HT-29 (cell line): ENCODE results near the gene NOD1. TPM values are rescaled to one million over a fixed set of nuclear protein-coding genes. Genes with fewer than 3 reads are reported as not detected.

ENCODE experiments used
- DNase-seq: peaks from one replicate; pipeline ENCODE4 v3.0.0-alpha.2; 2015; ENCODE audit warnings: low spot score
- total RNA-seq: library from RNA; depleted of rRNA; stranded (reverse); fragments of >200 nt; shearing (Covaris generic); gene quantifications from 2 replicates; pipeline ENCODE4 v1.2.3, GENCODE V29; 2014

NOD1 gene
- total RNA-seq, 1 experiment from 2014 or later, result 6.2 TPM

- DNase-seq, result no peak
These were observed 28.2 kb downstream of the NOD1 start for GRCh38 chr7:30450240-30450982.

GRCh38 chr7:30448461-30449189 lies 30.0 kb downstream of the NOD1 start:
- no peak for DNase-seq

DNA sequence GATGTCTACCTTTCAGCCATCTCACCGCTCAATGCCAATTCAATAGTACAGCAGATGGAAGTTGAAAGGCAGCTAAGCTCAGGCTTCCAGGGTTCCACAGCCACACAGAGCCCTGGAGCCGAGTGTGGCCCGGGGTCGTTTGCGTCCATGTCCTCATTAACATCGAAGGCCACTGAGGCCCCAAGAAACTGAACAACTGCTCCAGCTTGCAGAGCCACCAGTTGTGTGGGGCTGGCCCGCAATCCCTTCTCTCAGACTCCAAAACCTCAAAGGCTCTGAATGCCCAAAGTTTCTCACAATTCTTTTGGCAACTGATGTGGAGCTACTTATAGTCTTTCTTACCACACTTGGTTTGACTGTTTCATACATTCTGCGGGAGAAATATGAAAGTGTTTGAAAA lies 31.1 kb downstream of the NOD1 start:
- no peak for DNase-seq

GRCh38 chr7:30446266-30446665 lies 32.3 kb downstream of the NOD1 start:
- no peak for DNase-seq

GRCh38 chr7:30445770-30446169 lies 32.8 kb downstream of the NOD1 start:
- DNase-seq, result no peak

- no peak for DNase-seq
These were observed 40.6 kb downstream of the NOD1 start for GRCh38 chr7:30437823-30438574.

DNA sequence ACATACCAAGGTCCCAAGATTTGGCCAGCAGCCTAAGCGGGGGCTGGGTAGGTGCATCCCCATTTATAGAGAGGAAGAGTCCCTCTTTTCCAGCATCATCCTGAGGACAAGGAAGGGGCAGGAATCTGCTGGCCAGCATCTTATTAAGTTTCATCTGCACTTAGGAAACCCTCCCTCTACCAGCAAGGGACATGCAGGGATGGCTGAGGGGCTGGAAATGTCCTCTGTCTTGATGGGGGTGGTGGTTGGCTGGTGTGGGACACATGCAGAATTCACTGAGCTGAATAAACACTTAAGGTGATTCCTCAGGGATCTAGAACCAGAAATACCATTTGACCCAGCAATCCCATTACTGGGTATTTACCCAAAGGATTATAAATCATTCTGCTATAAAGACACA lies 42.1 kb downstream of the NOD1 start:
- DNase-seq, result no peak

DNA sequence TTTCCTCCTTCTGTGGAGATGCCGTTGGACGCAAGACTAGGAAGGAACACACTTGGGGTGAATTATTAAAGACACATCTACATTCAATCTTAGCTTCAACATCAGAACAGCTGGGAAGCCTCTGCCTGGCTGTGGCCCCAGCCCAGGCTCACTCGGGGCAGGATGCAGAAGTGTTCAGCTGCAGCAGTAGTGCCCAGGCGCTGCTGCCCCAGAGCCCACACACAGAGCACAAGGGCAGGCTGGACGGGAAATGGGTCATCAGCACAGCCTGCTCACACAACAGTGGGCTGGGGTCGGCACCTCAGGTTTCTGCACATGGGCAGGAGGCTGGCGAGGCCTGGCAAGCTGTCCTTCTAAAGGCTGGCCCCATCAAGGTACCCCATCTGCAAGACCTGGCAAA lies 42.5 kb downstream of the NOD1 start:
- no peak for DNase-seq

GRCh38 chr7:30434140-30434799 lies 44.3 kb downstream of the NOD1 start:
- no peak for DNase-seq

DNA sequence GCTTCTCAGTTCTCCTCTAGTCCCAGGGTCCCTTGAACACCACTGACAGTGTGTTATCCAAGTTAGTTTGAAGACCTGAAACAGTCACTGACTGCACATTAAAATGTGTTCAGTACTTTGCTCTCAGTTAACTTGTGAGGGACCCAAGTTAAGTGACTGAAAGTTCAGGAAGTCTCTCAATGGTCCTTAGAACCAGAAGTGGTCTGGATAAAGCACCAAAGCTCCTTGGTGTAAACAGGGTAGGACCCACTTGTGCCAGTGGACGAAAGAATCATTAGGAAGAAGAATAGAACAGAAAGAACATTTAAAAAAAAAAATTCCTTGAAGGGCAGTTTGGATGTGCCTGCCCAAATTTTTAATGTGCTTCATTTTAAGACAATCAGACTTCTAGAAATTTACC lies 45.1 kb downstream of the NOD1 start:
- DNase-seq, result no peak

- no peak for DNase-seq
These were observed 45.5 kb downstream of the NOD1 start for GRCh38 chr7:30433082-30433481.

DNA sequence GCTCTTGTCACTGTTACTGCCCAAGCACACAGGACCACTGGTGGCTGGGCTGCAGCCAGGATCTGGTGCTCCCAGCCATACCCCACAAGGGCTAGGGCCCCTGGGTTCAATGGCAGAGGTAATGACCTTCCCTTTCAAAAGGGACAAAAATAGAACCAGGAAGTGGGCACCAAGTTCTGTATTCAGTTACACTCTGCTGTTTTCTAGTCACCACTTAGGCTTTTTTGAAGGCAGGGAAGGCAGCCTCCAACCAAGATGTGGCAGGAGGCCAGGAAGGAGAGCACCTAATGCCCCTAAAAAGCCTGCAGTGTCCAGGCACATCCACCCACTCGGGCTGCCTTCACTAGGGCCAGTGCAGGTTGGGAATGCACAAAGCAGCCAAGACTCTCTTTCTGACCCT lies 47.8 kb downstream of the NOD1 start:
- no peak for DNase-seq

DNA sequence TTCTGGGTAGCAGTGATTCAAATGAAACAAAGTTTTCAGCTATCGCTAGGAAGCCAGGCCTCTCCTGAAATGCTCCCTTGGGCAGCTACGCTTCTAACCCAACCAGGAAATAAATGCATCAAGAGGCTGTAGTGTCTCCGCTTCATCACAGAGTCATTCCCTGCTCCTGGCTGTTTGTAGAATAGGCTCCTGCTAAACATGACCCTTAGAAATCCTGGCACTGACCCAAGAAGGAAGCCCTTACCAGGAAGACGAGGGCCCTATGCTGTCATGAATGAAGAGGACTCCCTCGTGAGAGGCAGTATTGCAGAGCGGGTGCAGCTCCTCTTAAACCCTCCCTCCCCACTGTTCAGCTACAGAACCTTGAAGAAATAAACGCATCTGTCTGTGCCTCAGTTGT lies 48.3 kb downstream of the NOD1 start:
- DNase-seq, result peak; percentile 95

- DNase-seq, result no peak
These were observed 49.4 kb downstream of the NOD1 start for GRCh38 chr7:30429156-30429530.

DNA sequence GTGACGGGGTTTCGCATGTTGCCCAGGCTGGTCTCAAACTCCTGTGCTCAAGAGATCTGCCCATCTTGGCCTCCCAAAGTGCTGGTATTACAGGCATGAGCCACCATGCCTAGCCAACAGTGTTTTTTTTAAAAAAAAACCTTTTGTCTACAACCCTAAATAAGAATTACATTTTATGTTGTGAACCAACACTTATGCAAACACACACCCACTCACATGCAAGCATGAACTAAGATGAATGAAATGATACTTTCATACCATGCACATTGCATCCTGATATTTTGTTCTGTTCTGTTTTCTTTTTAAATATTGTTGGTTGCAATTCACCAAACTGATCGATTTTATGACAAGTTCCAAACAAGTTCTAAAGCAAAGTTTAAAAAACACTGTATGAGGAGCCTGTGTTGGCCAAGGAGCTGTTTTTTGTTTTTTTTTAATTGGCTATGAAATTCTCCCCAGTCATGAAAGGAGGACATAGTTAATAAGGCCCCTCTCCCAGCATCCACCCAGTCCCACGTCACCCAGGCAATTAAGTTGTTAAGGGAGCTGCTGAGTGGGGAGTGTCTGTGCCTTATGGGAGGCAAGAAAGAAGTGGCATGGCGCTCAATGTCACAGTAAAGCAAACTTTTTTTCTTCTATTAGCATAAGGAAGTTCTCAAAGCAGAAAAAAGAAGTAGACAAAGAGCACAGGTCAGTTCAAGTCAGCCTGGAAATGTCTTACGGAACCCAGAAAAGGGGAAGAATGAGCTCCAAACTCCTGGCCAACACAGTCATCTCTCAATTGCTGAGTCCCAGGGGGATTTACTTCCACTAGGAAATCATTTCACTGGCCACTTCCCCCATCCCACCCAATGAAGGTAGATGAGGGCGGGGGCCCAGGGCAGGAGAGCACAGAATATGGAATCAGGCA lies 50.1 kb downstream of the NOD1 start:
- no peak for DNase-seq

DNA sequence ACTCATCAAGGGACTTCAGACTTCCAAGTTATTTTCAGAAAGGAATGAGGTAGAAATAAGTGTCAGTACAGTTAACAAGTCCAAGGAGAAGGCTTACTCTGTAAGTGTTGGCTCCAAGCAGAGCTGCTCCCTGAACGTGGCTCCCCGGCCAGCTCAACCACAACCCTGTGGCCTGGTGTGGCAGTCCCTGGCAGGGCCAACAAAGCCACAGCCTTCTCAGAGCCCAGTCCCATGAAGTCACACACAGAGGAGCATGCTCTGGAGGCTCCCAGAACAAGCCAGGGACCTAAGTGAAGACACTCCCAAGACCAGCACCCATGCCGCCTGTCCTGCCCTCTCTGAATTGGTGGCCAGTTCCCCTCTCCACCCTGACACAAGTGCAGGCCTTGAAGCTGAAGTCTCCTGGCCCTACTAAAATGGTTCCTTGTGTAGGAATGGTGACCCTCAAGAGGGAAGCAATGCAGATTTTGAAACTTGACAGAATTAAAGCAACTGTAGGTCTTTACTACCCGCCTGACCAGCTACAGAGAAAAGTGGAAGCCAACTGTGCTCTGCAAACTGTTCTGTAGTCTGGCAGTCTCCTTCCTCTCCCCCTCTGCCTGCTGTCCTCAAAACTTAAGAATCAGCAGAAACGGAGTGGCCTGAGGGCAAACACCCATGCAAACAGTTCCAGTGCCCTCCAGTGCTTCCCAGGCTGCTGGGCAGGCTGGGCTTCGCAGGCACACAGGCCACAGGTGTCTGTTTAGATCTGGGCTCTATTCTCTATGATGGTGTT lies 51.1 kb downstream of the NOD1 start:
- DNase-seq, result no peak

GRCh38 chr7:30424506-30424905 lies 54.1 kb downstream of the NOD1 start:
- DNase-seq, result no peak

DNA sequence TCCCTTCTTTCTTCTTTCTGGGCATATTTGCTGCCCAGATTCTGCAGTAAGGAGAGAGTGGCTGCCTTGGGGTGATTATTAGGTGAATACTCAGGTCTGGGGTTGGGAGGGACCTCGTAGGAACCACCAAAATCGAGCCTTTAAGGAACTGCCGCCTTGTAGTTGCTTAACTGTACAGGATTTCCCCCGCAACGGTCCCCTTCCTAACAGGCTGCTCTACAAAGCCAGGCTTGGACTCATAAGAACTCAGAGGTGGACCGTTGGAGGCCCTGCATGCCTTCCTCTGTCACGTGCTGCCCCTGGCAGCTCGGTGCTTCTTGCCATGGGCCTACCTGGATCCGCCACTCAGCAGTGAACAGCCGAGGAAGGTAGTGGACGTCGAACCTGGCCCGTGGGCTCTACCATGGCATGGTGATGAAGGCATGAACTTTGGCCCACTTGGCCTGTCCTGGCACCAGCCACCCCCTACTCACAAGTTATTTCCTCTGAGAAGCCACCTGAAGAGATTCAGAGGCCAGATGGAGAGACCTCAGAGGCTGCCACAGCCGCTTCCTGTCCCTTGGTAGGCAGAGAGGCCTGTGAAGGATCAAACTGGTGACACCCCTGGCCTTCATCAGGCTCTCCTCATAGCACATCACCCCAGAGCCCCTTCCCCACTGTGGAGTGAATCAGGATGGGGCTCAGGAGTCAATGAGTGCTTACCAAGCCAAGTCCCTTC lies 54.6 kb downstream of the NOD1 start:
- no peak for DNase-seq

GRCh38 chr7:30422922-30423321 lies 55.7 kb downstream of the NOD1 start:
- DNase-seq, result no peak
